LNCAP (cell line): Measurements from ENCODE around the gene CHRNA3.

Experiments used
- CTCF ChIP-seq: fragments of 450-650 bp; IDR thresholded peaks from 2 replicates; pipeline ENCODE4 v1.5.1; 2017; ENCODE audit warnings: mild to moderate bottlenecking

Gene CHRNA3

GRCh38 chr15:78564743-78565096 lies 56.1 kb downstream of the CHRNA3 start:
- no peak for TF ChIP-seq CTCF

- TF ChIP-seq CTCF: no peak
Observed at GRCh38 chr15:78563092-78563491, 57.7 kb downstream of the CHRNA3 start.

GRCh38 chr15:78561490-78561889 lies 59.3 kb downstream of the CHRNA3 start:
- TF ChIP-seq CTCF: no peak

GRCh38 chr15:78552597-78552996 lies 68.2 kb downstream of the CHRNA3 start:
- no peak for TF ChIP-seq CTCF

- TF ChIP-seq CTCF: no peak
Observed at GRCh38 chr15:78551902-78552301, 68.9 kb downstream of the CHRNA3 start.

GRCh38 chr15:78550815-78551214 lies 70.0 kb downstream of the CHRNA3 start:
- TF ChIP-seq CTCF: no peak

GRCh38 chr15:78550194-78550593 lies 70.6 kb downstream of the CHRNA3 start:
- no peak for TF ChIP-seq CTCF
